Gastrocnemius medialis (tissue), 4 donors: ENCODE results near the gene PKM. TPM values are rescaled to one million over a fixed set of nuclear protein-coding genes. Genes with fewer than 3 reads are reported as not detected.
A peak's percentile ranks its signal among the peaks of the same experiment; 100 is the strongest.

Experiments
- ATAC-seq, 2 donors: fragments of 150-250 bp; one replicate each; pipeline ENCODE4 v1.9.1; 2016
- DNase-seq, 2 donors: peaks; one replicate each; pipeline ENCODE4 v3.0.0-alpha.2; 2019
- H3K27ac ChIP-seq, 4 donors: fragments of 200-600 bp; sonication (generic); 1 replicate in 1 of 4; 2 replicates in 3 of 4; pipeline ENCODE4 v1.5.1; 2016 to 2018; ENCODE audit warnings: mild to moderate bottlenecking in 2 of 4, moderate library complexity in 1 of 4
- H3K27me3 ChIP-seq, 3 donors: fragments of 200-600 bp; sonication (generic) in 2 of 3; 1 replicate in 1 of 3; 2 replicates in 2 of 3; pipeline versions ENCODE4 v1.5.1 to v1.6.0; 2016 to 2019; ENCODE audit warnings: mild to moderate bottlenecking in 1 of 3, moderate library complexity in 1 of 3
- H3K36me3 ChIP-seq, 2 donors: fragments of 200-600 bp; sonication (generic) in 1 of 2; one replicate each; pipeline ENCODE4 v1.5.1; 2017 to 2018
- H3K4me1 ChIP-seq, 2 donors: fragments of 200-600 bp; sonication (generic) in 1 of 2; one replicate each; pipeline ENCODE4 v1.5.1; 2016 to 2017; ENCODE audit warnings: mild to moderate bottlenecking in 2 of 2
- H3K4me3 ChIP-seq, 4 donors: fragments of 200-600 bp; sonication (generic) in 3 of 4; 1 replicate in 1 of 4; 2 replicates in 3 of 4; pipeline ENCODE4 v1.5.1; 2016 to 2019; ENCODE audit warnings: mild to moderate bottlenecking in 2 of 4
- H3K9me3 ChIP-seq, 3 donors: fragments of 200-600 bp; sonication (generic) in 2 of 3; 1 replicate in 1 of 3; 2 replicates in 2 of 3; pipeline ENCODE4 v1.5.1; 2016 to 2019
- POLR2A ChIP-seq, 2 donors: fragments of 450-650 bp; IDR thresholded peaks; one replicate each; pipeline ENCODE4 v1.6.1; 2017; ENCODE audit warnings: antibody characterized with exemption in 2 of 2, mild to moderate bottlenecking in 2 of 2, moderate library complexity in 2 of 2
- in situ Hi-C, 4 donors: fragments of 200-750 bp; cut with MboI; loops; one replicate each; pipeline versions ENCODE4 v1.15.0 to v1.8.0; 2017; ENCODE audit warnings: low sequenced_read_pairs in 4 of 4
- intact Hi-C: fragments of 100-400 bp; cut with DNase I; formaldehyde crosslinking; loops from one replicate; pipeline ENCODE4 v1.15.1; 2023; ENCODE audit warnings: low total_unique reads
- total RNA-seq, 4 donors: library from RNA; depleted of rRNA; stranded (reverse); fragments of >200 nt; gene quantifications; one replicate each; pipeline versions ENCODE4 v1.1.0 to v1.2.3, GENCODE V29; 2016
- TF ChIP-seq, protein P1 (sequence below), 5 experiments: fragments of 450-650 bp in 3 of 5; fragments of 200-600 bp in 2 of 5; sonication (generic) in 2 of 5; IDR thresholded peaks in 4 of 5; conservative IDR thresholded peaks in 1 of 5; 1 replicate in 4 of 5; 2 replicates in 1 of 5; pipeline ENCODE4 v1.5.1; 2016 to 2019; ENCODE audit warnings: antibody characterized with exemption in 5 of 5, mild to moderate bottlenecking in 3 of 5, moderate library complexity in 3 of 5

PKM gene
- total RNA-seq, 4 donors from 2014 or later = 691 to 946 (median 810) TPM

DNA sequence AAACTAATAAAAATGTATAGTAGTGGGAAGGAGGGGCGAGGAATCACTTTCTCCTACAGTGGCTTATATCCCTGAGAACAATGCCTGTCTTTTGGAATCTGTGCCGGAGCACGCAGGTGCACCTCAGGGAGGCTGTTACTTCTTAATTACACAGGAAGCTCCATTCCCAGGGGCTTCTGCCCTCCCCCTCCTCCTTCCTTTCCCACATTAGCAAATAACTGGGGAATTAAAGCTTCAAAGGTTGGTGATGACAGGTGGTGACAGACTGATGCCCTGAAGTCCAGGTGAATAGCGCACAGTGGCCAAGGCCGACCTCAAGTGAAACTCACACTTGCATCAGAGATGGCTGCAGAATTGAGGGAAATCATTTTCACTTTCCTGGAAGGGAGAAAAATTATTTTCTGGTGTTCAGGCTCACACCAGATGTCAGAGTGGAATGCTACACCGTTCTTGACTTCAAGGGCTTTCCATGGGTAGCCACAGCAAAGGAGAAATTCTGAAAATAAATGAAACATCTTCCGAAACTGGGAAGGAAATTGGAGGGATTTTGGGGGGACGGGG, 37.1 kb downstream of the PKM start:
- H3K27ac ChIP-seq = no peak overlapping the region
- H3K4me3 ChIP-seq = no peak overlapping the region
- in situ Hi-C loops (loop anchor here in 1 of 4 donors (10.0 kb wide), 1 partner anchor 81 kb away; the partner anchor contains the start of gene PARP6), intact Hi-C loops (no loop called here)
- H3K27me3 ChIP-seq = no peaks in the 10 kb centered on the region
- TF ChIP-seq, protein P1, sequence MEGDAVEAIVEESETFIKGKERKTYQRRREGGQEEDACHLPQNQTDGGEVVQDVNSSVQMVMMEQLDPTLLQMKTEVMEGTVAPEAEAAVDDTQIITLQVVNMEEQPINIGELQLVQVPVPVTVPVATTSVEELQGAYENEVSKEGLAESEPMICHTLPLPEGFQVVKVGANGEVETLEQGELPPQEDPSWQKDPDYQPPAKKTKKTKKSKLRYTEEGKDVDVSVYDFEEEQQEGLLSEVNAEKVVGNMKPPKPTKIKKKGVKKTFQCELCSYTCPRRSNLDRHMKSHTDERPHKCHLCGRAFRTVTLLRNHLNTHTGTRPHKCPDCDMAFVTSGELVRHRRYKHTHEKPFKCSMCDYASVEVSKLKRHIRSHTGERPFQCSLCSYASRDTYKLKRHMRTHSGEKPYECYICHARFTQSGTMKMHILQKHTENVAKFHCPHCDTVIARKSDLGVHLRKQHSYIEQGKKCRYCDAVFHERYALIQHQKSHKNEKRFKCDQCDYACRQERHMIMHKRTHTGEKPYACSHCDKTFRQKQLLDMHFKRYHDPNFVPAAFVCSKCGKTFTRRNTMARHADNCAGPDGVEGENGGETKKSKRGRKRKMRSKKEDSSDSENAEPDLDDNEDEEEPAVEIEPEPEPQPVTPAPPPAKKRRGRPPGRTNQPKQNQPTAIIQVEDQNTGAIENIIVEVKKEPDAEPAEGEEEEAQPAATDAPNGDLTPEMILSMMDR (IDR thresholded peaks at IDR 0.05 in 4 of 5, conservative IDR thresholded peaks at IDR 0.05 in 1 of 5) = no peak
- TF ChIP-seq POLR2A (IDR thresholded peaks at IDR 0.05) = no peak
- no peaks in the 10 kb centered on the region for H3K4me1 ChIP-seq
- peaks cover 0 to 5% of the 10 kb centered on the region in 2 donors for H3K36me3 ChIP-seq
- DNase-seq (no peak), ATAC-seq (no peak)
- no peaks in the 10 kb centered on the region for H3K9me3 ChIP-seq

DNA sequence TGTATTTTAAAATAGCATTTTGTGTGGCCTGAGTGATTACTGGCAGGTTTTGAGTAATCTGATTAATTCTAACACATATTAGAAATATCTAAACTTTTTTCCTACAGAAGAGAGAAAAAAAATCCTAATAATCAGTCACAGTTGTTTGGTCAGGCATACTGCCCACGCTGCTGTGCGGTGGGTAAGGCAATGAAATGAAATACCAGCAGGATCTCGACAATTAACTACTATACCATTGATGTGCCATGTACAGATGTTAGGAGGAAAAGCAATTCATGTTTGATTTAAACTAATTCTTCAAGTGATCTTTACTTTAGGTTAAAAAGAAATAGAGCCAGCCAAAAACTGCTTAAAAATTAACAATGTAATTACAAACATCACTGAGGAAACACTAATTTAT, 38.6 kb downstream of the PKM start:
- H3K4me1 ChIP-seq = no peaks in the 10 kb centered on the region
- H3K27ac ChIP-seq = no peak overlapping the region
- TF ChIP-seq, protein P1 (IDR thresholded peaks at IDR 0.05 in 4 of 5, conservative IDR thresholded peaks at IDR 0.05 in 1 of 5) = no peak
- TF ChIP-seq POLR2A (IDR thresholded peaks at IDR 0.05) = no peak
- no peaks in the 10 kb centered on the region for H3K9me3 ChIP-seq
- ATAC-seq = no peak
- intact Hi-C loops = no loop called here
- in situ Hi-C loops = loop anchor here in 1 of 4 donors (10.0 kb wide), 1 partner anchor 82 kb away; the partner anchor contains the start of gene PARP6
- no peak for DNase-seq
- H3K4me3 ChIP-seq = no peak overlapping the region
- no peaks in the 10 kb centered on the region for H3K36me3 ChIP-seq
- no peaks in the 10 kb centered on the region for H3K27me3 ChIP-seq

DNA sequence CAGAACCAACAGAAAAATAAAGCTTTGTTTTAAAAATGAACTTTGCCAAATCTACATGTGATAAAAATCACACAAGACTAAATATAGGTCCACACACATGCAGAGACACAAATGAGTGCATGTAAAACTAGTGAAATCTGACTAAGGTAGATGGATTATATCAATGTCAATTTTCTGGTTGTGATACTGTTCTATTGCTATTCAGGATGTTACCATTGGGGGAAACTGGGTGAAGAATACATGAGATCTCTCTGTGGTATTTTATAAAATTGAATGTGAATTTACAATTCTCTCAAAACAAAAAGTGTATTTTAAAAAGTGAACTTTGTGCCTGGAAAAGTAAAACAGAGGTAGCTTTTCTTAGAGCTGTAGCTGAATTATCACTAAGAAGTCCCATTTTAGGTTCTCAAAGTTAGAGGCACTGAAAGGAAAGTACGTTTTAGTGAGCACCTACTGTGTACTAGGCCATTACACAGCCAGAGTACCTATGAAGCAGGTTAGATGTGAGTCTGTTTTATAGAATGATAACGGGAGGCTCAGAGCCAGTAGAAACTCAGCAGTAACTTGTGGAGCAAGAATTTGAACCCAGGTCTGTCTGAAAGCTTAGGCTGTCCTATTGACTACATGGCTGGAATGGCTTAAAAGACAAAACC, 41.6 kb downstream of the PKM start:
- no peak for TF ChIP-seq POLR2A (IDR thresholded peaks at IDR 0.05)
- TF ChIP-seq, protein P1 (IDR thresholded peaks at IDR 0.05 in 4 of 5, conservative IDR thresholded peaks at IDR 0.05 in 1 of 5) = no peak
- no peaks in the 10 kb centered on the region for H3K9me3 ChIP-seq
- intact Hi-C loops = no loop called here
- no peak overlapping the region for H3K27ac ChIP-seq
- H3K27me3 ChIP-seq = no peaks in the 10 kb centered on the region
- H3K36me3 ChIP-seq = no peaks in the 10 kb centered on the region
- H3K4me1 ChIP-seq = no peaks in the 10 kb centered on the region
- DNase-seq (no peak), ATAC-seq (no peak)
- in situ Hi-C loops = no loop called here
- no peak overlapping the region for H3K4me3 ChIP-seq

DNA sequence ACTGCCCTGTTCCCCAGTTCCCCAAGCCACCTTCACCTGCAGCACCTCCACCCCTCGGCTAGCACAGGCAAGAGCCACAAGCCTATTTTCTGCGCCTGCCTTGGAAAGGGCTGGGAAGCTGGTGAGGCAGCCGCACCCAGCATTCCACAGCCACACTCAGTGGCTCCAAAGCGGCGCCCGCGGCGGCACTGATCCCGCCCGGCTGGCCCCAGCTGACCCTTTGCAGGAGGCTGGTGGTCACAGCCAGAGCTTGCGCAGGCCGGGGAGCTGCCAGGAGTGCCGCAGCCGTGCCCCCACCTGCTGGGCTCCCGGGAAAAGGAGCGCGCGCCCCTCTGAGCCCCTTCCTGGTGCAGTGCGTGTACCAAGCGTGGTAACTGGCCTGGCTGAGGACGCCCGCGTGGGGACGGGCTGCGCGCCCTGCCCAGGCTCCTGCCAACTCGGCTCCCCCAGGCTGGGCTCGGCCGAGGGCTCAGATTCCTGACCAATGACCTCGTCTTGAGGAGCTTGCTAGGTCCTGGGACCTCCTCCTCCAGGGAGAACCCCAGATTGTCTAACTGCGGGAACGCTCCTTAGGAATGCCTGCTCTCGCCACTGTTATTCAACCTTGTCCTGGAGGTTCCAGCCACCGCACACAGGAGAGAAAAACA, 46.7 kb downstream of the PKM start:
- no peaks in the 10 kb centered on the region for H3K9me3 ChIP-seq
- peak; percentile 22 to 66 for ATAC-seq
- in situ Hi-C loops (no loop called here), intact Hi-C loops (no loop called here)
- no peak overlapping the region for H3K27ac ChIP-seq
- TF ChIP-seq POLR2A (IDR thresholded peaks at IDR 0.05) = no peak
- TF ChIP-seq, protein P1 (IDR thresholded peaks at IDR 0.05 in 4 of 5, conservative IDR thresholded peaks at IDR 0.05 in 1 of 5) = no peak
- H3K4me3 ChIP-seq = peak overlapping the region; percentile 19 to 59 (median 44)
- H3K36me3 ChIP-seq = no peaks in the 10 kb centered on the region
- DNase-seq = peak in 1 of 2 donors; percentile 51
- no peaks in the 10 kb centered on the region for H3K27me3 ChIP-seq
- H3K4me1 ChIP-seq = peaks cover 6 to 19% of the 10 kb centered on the region in 2 donors
